Measurements from ENCODE around the gene HSD17B8.

Gene HSD17B8

GRCh38 chr6:33192671-33193602, 11.5 kb upstream of the HSD17B8 start:
- DNase-seq: no peak

GRCh38 chr6:33193619-33194018, 10.8 kb upstream of the HSD17B8 start:
- no peak for DNase-seq

DNA sequence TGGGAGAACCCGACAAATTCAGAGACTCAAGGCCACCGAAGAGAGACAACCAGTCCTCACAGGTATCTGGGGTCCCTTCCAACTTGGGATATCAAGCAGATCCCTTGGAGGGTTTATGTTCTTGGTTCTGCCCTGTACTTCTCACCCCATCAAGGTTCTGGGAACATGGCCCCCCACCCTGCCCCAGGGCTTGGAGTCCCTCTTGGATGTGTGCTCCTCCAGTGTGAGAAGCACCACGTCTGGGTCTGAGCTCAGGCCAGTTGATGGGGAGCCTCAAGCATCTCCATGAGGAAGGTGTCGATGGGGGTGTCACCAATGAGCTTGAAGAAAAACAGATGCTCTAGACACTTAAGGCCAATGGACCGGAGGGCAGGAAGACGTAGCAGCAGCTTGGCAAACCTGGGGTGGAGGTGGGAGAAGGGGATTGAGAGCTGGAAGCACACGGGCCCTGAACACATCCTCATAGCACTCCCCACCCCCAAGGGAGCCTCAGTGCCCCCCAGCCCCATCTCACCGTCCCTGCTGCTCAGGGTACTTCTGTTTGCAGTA, 9.9 kb upstream of the HSD17B8 start:
- no peak for DNase-seq

DNA sequence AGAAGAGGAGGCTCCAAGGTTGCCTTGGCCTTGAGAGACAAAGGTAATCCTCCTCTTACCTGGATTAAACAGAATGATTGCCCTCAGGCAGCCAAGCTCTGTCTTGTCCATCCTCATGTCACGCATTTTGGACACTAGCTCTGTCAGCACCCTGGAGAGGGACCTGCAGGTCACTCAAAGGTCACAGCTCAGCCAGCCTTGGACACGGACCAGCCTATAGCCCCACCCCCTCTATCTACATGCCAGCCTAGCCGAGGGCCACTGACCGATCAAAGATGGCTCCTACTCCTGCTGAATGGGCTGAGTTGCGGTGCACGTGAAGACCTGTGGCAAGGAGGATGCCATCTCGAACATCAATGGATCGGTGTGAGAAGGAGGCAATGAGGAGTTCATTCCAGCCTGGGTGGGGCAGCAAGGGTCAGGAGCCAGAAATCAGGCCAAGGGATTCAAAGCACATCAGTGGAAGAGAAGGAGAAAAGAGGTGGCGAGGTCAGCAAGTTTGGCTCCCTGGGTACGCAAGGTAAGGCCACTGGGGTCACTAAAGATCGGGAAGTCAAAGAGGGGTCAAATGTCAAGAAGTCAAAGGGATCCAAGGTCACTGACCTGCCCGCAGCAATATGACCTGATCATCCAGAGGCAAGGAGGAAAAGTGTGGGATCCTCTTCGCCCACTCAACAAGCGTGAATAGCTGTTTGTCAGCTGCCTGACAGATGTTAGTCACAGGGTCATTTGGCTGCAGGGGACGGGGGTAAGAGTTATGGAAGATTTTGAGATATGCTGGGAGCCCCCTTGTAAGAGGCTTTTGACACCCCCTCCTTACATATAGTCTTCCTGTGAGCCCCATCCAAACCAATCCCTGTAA, 8.9 kb upstream of the HSD17B8 start:
- no peak for DNase-seq

- peak; percentile 40 for DNase-seq
Measured at GRCh38 chr6:33197431-33198048, 6.9 kb upstream of the HSD17B8 start.

DNA sequence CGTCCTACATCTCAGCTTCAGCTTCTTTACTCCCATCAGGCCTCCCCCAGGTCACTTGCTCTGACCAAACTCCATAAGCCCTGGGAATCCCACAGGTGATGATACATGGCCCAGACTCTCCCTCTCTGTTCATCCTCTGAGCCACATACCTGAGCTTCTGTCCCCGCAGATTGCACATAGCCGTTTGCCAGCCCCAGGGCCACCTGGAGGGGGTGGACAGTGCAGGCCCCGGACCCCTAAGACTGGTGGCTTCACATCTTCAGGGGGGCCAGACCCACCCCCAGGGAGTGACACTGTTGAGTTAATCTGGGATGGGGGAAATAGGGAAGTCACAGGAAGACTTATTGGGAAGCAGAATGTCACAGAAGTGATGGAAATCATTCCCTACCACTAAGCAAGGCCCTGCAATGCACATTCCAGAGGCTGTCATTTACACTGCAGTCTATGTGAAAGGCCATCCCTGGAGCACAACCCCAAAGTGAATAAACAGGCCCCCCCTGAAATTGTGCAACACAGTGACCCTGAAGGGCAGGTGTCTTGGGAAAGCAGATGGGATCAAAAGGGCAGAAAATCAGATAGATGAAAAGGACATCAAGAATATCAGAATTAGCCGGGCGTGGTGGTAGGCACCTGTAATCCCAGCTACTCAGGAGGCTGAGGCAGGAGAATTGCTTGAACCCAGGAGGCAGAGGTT, 6.1 kb upstream of the HSD17B8 start:
- no peak for DNase-seq

- DNase-seq: no peak
Measured at GRCh38 chr6:33198853-33199436, 5.5 kb upstream of the HSD17B8 start.

GRCh38 chr6:33199687-33200218, 4.7 kb upstream of the HSD17B8 start:
- no peak for DNase-seq

- peak; percentile 79 for DNase-seq
Measured at GRCh38 chr6:33200219-33201146, 4.0 kb upstream of the HSD17B8 start, which contains the start of the genes RXRB and SLC39A7. Gene RXRB, minus strand, starts transcription at chr6:33200665. Its CDS starts 189 bp downstream, at chr6:33200476. Gene SLC39A7, plus strand, starts transcription at chr6:33200867. Its CDS starts 379 bp downstream, at chr6:33201246.

DNA sequence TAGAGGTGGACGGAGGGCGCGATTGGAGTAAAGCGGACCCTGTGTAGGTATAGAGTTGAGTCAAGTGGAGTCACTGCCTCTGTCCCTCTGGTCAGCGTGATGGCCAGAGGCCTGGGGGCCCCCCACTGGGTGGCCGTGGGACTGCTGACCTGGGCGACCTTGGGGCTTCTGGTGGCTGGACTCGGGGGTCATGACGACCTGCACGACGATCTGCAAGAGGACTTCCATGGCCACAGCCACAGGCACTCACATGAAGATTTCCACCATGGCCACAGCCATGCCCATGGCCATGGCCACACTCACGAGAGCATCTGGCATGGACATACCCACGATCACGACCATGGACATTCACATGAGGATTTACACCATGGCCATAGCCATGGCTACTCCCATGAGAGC, 3.3 kb upstream of the HSD17B8 start:
- DNase-seq: no peak

- no peak for DNase-seq
Measured at GRCh38 chr6:33201935-33202334, 2.5 kb upstream of the HSD17B8 start.

- no peak for DNase-seq
Measured at GRCh38 chr6:33202799-33203198, 1.7 kb upstream of the HSD17B8 start.

DNA sequence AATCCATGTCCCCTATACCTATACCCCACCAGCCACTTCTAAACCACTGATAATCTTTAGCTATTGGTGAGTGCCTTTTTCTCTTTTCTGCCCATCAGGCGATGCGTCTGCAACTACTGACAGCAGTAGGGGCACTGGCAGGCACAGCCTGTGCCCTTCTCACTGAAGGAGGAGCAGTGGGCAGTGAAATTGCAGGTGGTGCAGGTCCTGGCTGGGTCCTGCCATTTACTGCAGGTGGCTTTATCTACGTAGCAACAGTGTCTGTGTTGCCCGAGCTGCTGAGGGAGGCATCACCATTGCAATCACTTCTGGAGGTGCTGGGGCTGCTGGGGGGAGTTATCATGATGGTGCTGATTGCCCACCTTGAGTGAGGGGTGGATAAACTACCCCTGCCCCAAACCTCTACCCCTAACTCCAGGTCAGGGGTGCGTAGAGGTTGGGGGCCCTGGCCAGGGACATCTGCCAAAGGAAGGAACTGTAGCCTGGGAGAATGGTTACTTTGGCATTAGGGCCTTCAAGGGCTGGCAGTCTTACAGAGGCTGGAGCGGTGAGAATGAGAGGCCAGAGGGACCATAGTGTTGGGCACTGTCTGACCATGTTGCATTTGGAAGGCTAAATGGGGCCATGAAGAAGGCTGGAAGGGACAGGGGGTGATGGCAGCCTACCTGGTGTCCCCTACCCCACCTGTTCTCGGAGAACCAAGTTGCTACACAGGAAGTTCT, 851 bp upstream of the HSD17B8 start:
- no peak for DNase-seq

DNA sequence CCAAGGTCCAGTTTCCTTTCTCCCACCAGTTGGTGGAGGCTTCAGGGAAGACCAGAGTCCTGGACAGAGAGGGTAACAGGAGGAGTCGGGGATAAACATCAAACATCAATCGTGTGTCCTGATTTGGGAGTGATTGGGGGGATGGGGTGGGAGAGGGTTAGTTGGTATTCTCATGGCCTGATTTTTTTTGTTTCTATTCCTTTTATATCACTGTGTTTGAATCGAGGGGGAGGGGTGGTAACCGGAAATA, 365 bp upstream of the HSD17B8 start:
- no peak for DNase-seq

- no peak for DNase-seq
Measured at GRCh38 chr6:33205191-33206026, 954 bp downstream of the HSD17B8 start.

GRCh38 chr6:33206027-33206863, 1.8 kb downstream of the HSD17B8 start:
- no peak for DNase-seq

DNA sequence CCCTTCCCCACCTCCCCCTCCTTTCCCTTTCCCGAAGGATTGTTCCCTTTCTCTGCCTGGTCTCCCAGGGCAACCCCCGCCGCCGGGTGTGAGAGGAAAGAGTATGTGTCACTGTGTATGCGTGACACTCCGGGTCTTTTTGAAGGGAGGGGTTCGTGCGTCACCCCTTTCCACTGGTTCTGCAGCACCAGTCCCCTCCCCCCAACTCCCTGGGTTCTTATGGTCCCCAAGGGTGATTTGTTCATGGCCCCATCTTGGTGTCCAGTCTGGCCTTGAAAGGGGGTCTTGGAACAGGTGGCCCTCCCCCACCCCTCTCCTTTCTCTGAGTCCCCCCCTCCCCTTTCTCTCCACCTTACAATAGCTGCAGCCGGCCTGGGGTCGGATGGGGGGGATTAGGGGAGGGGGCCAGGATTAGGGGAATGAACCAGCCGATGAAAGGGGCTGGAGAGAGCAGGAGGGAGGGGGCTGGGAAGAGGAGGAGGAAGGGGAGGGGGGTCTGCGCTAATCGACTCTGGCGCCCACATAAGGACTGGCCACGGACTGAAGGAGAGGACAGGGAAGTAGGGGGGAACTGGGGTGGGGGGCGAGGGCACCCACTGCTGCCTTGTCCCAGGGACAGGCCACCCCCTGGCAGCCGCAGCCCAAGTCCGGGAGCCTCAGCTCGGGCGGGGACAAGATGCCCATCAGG, 2.6 kb downstream of the HSD17B8 start:
- no peak for DNase-seq

Measured in NCI-H2081 treated with DMSO at 0.1 percent for 48 hours (cell line).